ENCODE measurements around the gene KPNA6. TPM values are rescaled to one million over a fixed set of nuclear protein-coding genes. Genes with fewer than 3 reads are reported as not detected.

Gene KPNA6
- polyA plus RNA-seq, 3 donors, result 11.0 to 26.7 (median 20.2) TPM

DNA sequence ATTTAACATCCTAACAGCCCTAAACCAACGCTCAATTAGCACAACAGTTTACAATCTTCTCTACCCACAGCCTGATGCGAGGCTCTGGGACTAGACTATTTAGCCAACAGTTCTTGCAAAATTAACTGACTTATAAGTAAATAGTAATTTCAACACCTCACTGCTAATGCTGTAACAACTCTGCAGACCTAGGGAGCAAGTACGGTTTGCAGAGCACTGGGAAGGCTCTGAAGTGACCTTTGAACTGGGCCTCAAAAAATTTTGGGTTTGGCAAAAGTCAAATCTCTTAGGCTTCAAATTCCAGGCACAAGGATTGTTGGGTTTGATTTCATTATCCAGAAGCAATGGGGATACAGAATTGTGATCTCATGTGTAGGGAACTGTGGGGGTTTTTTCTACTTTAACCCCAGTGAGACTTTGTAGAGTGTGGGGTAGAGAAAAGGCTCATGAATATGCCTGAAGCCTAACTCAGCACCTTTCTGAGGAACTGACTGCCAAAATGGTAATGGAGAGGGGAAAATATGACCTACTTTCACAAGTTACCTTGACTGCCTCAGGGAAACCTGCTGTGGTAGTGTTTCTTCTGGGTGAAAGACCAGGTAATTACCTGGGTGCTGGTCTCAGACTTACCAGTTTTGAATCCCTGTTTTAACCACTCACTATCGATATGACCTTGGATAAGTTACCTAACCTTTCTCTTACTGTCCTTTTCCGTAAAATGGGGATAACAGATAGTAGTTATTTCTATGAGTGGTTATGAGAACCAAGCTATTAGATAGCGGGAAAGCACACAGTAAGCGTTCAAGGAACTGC lies 70.7 kb downstream of the KPNA6 start:
- Histone ChIP-seq H3K9me3 (replicated peaks in 1 of 2; ENCODE audit: control insufficient read depth in 1 of 2, insufficient read depth in 1 of 2, low read length in 2 of 2) (no peaks in the 10 kb centered on the region), H3K27me3 (ENCODE audit: control insufficient read depth in 2 of 2, insufficient read depth in 2 of 2, low read length in 2 of 2) (no peaks in the 10 kb centered on the region), H3K36me3 (replicated peaks in 1 of 2; ENCODE audit: control insufficient read depth in 1 of 2, insufficient read depth in 2 of 2, low read length in 2 of 2) (peaks cover 21 to 36% of the 10 kb centered on the region in 2 donors), H3K9ac (ENCODE audit: insufficient read depth, low read length, poor library complexity, severe bottlenecking) (peak overlapping the region; percentile 75), H3K4me2 (replicated peaks; ENCODE audit: extremely low read depth, low read length, poor library complexity, severe bottlenecking) (peak overlapping the region; percentile 86), H4K20me1 (ENCODE audit: insufficient read depth, low read length) (peaks cover 14% of the 10 kb centered on the region), H3K79me2 (ENCODE audit: insufficient read depth, low read length) (peaks cover 31% of the 10 kb centered on the region), H3K27ac (ENCODE audit: low read depth in 1 of 2, low read length in 2 of 2) (peak overlapping the region in 1 of 2 donors; percentile 83), H2AFZ (ENCODE audit: insufficient read depth, low read depth, low read length, poor library complexity, severe bottlenecking) (peak overlapping the region; percentile 88), H3K4me3 (replicated peaks in 1 of 3; ENCODE audit: low read depth in 2 of 3, low read length in 3 of 3) (peak overlapping the region in 2 of 3 experiments; percentile 57 to 77), H3K4me1 (ENCODE audit: control insufficient read depth in 1 of 2, insufficient read depth in 2 of 2, low read length in 2 of 2) (peaks cover 35 to 41% of the 10 kb centered on the region in 2 donors)
- Mint-ChIP-seq H3K27ac (peak overlapping the region; percentile 57 to 99 (median 97)), H3K9me3 (no peaks in the 10 kb centered on the region), H3K27me3 (ENCODE audit: low read depth in 3 of 3) (no peaks in the 10 kb centered on the region), H3K36me3 (peaks cover 18 to 39% of the 10 kb centered on the region in 2 donors), H3K4me1 (peaks cover 38% of the 10 kb centered on the region), H3K4me3 (peak overlapping the region in 1 of 2 donors; percentile 88)
- TF ChIP-seq, protein P1, sequence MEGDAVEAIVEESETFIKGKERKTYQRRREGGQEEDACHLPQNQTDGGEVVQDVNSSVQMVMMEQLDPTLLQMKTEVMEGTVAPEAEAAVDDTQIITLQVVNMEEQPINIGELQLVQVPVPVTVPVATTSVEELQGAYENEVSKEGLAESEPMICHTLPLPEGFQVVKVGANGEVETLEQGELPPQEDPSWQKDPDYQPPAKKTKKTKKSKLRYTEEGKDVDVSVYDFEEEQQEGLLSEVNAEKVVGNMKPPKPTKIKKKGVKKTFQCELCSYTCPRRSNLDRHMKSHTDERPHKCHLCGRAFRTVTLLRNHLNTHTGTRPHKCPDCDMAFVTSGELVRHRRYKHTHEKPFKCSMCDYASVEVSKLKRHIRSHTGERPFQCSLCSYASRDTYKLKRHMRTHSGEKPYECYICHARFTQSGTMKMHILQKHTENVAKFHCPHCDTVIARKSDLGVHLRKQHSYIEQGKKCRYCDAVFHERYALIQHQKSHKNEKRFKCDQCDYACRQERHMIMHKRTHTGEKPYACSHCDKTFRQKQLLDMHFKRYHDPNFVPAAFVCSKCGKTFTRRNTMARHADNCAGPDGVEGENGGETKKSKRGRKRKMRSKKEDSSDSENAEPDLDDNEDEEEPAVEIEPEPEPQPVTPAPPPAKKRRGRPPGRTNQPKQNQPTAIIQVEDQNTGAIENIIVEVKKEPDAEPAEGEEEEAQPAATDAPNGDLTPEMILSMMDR (IDR thresholded peaks at IDR 0.05), result no peak
- 41% methylated on average over 5 of the region's 7 CpGs for WGBS (ENCODE audit: insufficient coverage)
- peak in 1 of 3 donors; percentile 28 for DNase-seq
- intact Hi-C loops (cut with micrococcal nuclease), result no loop called here

DNA sequence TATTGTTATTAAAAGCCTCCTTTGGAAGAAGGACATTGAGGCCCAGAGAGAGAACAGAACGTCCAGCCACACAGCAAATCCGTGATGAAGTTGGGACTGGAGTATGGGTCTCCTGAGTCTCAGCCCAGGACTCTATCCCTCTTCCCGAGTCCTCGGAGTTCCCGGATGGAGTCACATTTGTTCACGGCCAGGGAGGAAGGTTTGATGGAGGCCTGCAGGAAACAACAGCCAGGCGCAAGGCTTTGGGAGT lies 71.3 kb downstream of the KPNA6 start:
- Histone ChIP-seq H3K79me2 (ENCODE audit: insufficient read depth, low read length) (peaks cover 34% of the 10 kb centered on the region), H3K4me1 (ENCODE audit: control insufficient read depth in 1 of 2, insufficient read depth in 2 of 2, low read length in 2 of 2) (peaks cover 35 to 41% of the 10 kb centered on the region in 2 donors), H3K27me3 (ENCODE audit: control insufficient read depth in 2 of 2, insufficient read depth in 2 of 2, low read length in 2 of 2) (no peaks in the 10 kb centered on the region), H3K9me3 (replicated peaks in 1 of 2; ENCODE audit: control insufficient read depth in 1 of 2, insufficient read depth in 1 of 2, low read length in 2 of 2) (no peaks in the 10 kb centered on the region), H3K27ac (ENCODE audit: low read depth in 1 of 2, low read length in 2 of 2) (peak overlapping the region; percentile 83 to 87), H3K9ac (ENCODE audit: insufficient read depth, low read length, poor library complexity, severe bottlenecking) (peak overlapping the region; percentile 75), H3K4me2 (replicated peaks; ENCODE audit: extremely low read depth, low read length, poor library complexity, severe bottlenecking) (peak overlapping the region; percentile 86), H2AFZ (ENCODE audit: insufficient read depth, low read depth, low read length, poor library complexity, severe bottlenecking) (peak overlapping the region; percentile 88), H4K20me1 (ENCODE audit: insufficient read depth, low read length) (peaks cover 18% of the 10 kb centered on the region), H3K4me3 (replicated peaks in 1 of 3; ENCODE audit: low read depth in 2 of 3, low read length in 3 of 3) (peak overlapping the region; percentile 57 to 83 (median 77)), H3K36me3 (replicated peaks in 1 of 2; ENCODE audit: control insufficient read depth in 1 of 2, insufficient read depth in 2 of 2, low read length in 2 of 2) (peaks cover 19 to 36% of the 10 kb centered on the region in 2 donors)
- H3K4me1 Mint-ChIP-seq, result peaks cover 40% of the 10 kb centered on the region
- intact Hi-C loops (cut with micrococcal nuclease), result no loop called here
- peak overlapping the region; percentile 88 to 92 for H3K4me3 Mint-ChIP-seq
- H3K9me3 Mint-ChIP-seq, result no peaks in the 10 kb centered on the region
- peaks cover 19 to 38% of the 10 kb centered on the region in 2 donors for H3K36me3 Mint-ChIP-seq
- 34% methylated on average over 7 of the region's 7 CpGs for WGBS (ENCODE audit: insufficient coverage)
- no peak for DNase-seq
- TF ChIP-seq, protein P1 (IDR thresholded peaks at IDR 0.05), result no peak
- peak overlapping the region; percentile 57 to 99 (median 97) for H3K27ac Mint-ChIP-seq
- H3K27me3 Mint-ChIP-seq (ENCODE audit: low read depth in 3 of 3), result peaks cover 0 to 2% (median 0%) of the 10 kb centered on the region in 3 donors
